CD4-positive, CD25-positive, alpha-beta regulatory T cell (primary cell): ENCODE data around the gene MESD. TPM values are rescaled to one million over a fixed set of nuclear protein-coding genes. Genes with fewer than 3 reads are reported as not detected.

Source experiments
- ATAC-seq, 2 donors: fragments of 150-1000 bp; cut with Tn5 transposase; one replicate each; pipeline ENCODE4 v1.10.0; 2021; ENCODE audit warnings: low read depth in 2 of 2, moderate number of reproducible peaks in 2 of 2, moderate library complexity in 1 of 2
- DNase-seq, 3 donors: peaks; one replicate each; pipeline versions ENCODE4 v3.0.0 to v3.0.0-alpha.2; 2012 to 2022; ENCODE audit warnings: mixed read lengths in 1 of 3
- H3K27ac ChIP-seq: one replicate; pipeline ENCODE4 v1.7.0; 2013; ENCODE audit warnings: mild to moderate bottlenecking, low read length; ENCODE audit not compliant: insufficient read depth, poor library complexity, severe bottlenecking
- H3K27me3 ChIP-seq: one replicate; pipeline ENCODE4 v1.7.0; 2013; ENCODE audit warnings: low read length; ENCODE audit not compliant: control insufficient read depth, insufficient read depth
- H3K36me3 ChIP-seq: one replicate; pipeline ENCODE4 v1.7.0; 2013; ENCODE audit warnings: mild to moderate bottlenecking, low read length, moderate library complexity; ENCODE audit not compliant: control insufficient read depth, insufficient read depth
- H3K4me1 ChIP-seq: 2 replicates; pipeline ENCODE4 v1.7.0; 2013; ENCODE audit warnings: mild to moderate bottlenecking, low read length; ENCODE audit not compliant: insufficient read depth, control insufficient read depth, poor library complexity, severe bottlenecking
- H3K4me3 ChIP-seq: one replicate; pipeline ENCODE4 v1.7.0; 2013; ENCODE audit warnings: low read depth, mild to moderate bottlenecking, low read length, moderate library complexity
- H3K9me3 ChIP-seq, 2 experiments: 1 replicate in 1 of 2; 2 replicates in 1 of 2; pipeline ENCODE4 v1.7.0; 2013; ENCODE audit warnings: low read length in 2 of 2, mild to moderate bottlenecking in 1 of 2, moderate library complexity in 1 of 2; ENCODE audit not compliant: control insufficient read depth in 2 of 2
- H3K27ac Mint-ChIP-seq, 3 donors: one replicate each; pipeline ENCODE4 v1.8.0; 2020 to 2022; ENCODE audit warnings: mild to moderate bottlenecking in 3 of 3, mixed read lengths in 3 of 3, moderate library complexity in 2 of 3
- H3K27me3 Mint-ChIP-seq: one replicate; pipeline ENCODE4 v1.8.0; 2022; ENCODE audit warnings: mild to moderate bottlenecking, mixed read lengths
- H3K36me3 Mint-ChIP-seq: one replicate; pipeline ENCODE4 v1.8.0; 2020; ENCODE audit warnings: mixed read lengths
- H3K4me1 Mint-ChIP-seq, 4 donors: one replicate each; pipeline ENCODE4 v1.8.0; 2020 to 2022; ENCODE audit warnings: mixed read lengths in 4 of 4, mild to moderate bottlenecking in 1 of 4
- H3K4me3 Mint-ChIP-seq, 4 donors: one replicate each; pipeline ENCODE4 v1.8.0; 2020 to 2022; ENCODE audit warnings: mild to moderate bottlenecking in 4 of 4, mixed read lengths in 4 of 4, moderate library complexity in 3 of 4
- H3K9me3 Mint-ChIP-seq, 7 donors: one replicate each; pipeline ENCODE4 v1.8.0; 2020 to 2022; ENCODE audit warnings: mixed read lengths in 7 of 7, mild to moderate bottlenecking in 3 of 7, moderate library complexity in 2 of 7
- polyA plus RNA-seq, 4 donors: library from polyadenylated mRNA; unstranded; fragments of 300-500 nt; fragmentation: Illumina TruSeq; gene quantifications; one replicate each; pipeline ENCODE4 v1.2.3, GENCODE V29; 2021
- total RNA-seq: library from RNA; stranded (reverse); gene quantifications from one replicate; pipeline ENCODE4 v1.2.3, GENCODE V29; 2022

Gene MESD
- total and polyA plus RNA-seq, 5 donors from 2014 or later, result 18.4 to 34.1 (median 29.7) TPM

DNA sequence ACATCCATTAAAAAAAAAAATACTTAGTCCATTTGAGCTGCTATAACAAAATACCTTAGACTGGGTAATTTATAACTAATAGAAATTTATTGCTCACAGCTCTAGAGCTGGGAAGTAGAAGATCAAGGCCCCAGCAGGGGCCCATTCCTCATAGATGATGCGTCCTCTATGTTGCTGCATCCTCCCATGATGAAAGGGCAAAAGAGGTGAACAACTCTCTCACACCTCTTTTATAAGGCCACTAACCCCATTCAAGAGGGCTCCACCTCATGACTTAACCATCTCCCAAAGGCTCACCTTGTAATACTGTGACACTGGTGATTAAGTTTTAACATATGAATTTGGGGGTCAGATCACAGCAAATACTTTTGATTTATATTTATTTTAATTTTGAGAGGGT lies 8.1 kb upstream of the MESD start:
- no peaks in the 10 kb centered on the region for H3K27me3 ChIP-seq
- H3K27ac Mint-ChIP-seq, result peak overlapping the region in 2 of 3 donors; percentile 17 to 88
- peak overlapping the region in 2 of 4 donors; percentile 57 to 88 for H3K4me3 Mint-ChIP-seq
- no peaks in the 10 kb centered on the region for H3K27me3 Mint-ChIP-seq
- no peak overlapping the region for H3K4me3 ChIP-seq
- H3K4me1 ChIP-seq, result peaks cover 29% of the 10 kb centered on the region
- H3K36me3 ChIP-seq, result no peaks in the 10 kb centered on the region
- peaks cover 16 to 41% (median 22%) of the 10 kb centered on the region in 4 donors for H3K4me1 Mint-ChIP-seq
- peaks cover 0 to 3% of the 10 kb centered on the region in 2 experiments for H3K9me3 ChIP-seq
- H3K27ac ChIP-seq, result peak overlapping the region; percentile 61
- DNase-seq (no peak), ATAC-seq (no peak)
- no peaks in the 10 kb centered on the region for H3K36me3 Mint-ChIP-seq
- H3K9me3 Mint-ChIP-seq, result peaks cover 0 to 8% (median 0%) of the 10 kb centered on the region in 7 donors

DNA sequence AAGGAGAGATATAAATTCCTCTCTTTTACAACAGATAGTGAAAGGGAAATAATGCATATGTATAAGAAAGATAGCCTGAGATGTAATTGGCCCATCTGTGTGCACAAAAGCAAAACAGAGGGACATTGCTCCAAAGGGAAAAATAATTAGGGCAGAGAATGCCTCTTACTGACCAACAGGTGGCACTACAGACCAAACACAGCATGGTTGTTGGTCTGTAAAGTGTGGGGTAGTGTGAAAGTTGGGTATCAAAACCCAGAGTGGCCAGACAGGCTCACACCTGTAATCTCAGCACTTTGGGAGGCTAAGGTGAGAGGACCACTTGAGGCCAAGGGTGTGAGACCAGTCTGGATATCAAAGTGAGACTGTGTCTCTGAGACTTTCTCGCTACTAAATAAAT lies 6.6 kb upstream of the MESD start:
- H3K36me3 Mint-ChIP-seq, result no peaks in the 10 kb centered on the region
- peak in 1 of 3 donors; percentile 63 for DNase-seq
- peak overlapping the region in 1 of 4 donors; percentile 33 for H3K4me3 Mint-ChIP-seq
- no peaks in the 10 kb centered on the region for H3K36me3 ChIP-seq
- peaks cover 0 to 8% (median 0%) of the 10 kb centered on the region in 7 donors for H3K9me3 Mint-ChIP-seq
- peaks cover 23 to 51% (median 30%) of the 10 kb centered on the region in 4 donors for H3K4me1 Mint-ChIP-seq
- peaks cover 0 to 3% of the 10 kb centered on the region in 2 experiments for H3K9me3 ChIP-seq
- H3K4me1 ChIP-seq, result peaks cover 29% of the 10 kb centered on the region
- H3K27me3 Mint-ChIP-seq, result no peaks in the 10 kb centered on the region
- no peak overlapping the region for H3K27ac ChIP-seq
- no peak for ATAC-seq
- H3K4me3 ChIP-seq, result no peak overlapping the region
- peak overlapping the region in 1 of 3 donors; percentile 17 for H3K27ac Mint-ChIP-seq
- no peaks in the 10 kb centered on the region for H3K27me3 ChIP-seq

DNA sequence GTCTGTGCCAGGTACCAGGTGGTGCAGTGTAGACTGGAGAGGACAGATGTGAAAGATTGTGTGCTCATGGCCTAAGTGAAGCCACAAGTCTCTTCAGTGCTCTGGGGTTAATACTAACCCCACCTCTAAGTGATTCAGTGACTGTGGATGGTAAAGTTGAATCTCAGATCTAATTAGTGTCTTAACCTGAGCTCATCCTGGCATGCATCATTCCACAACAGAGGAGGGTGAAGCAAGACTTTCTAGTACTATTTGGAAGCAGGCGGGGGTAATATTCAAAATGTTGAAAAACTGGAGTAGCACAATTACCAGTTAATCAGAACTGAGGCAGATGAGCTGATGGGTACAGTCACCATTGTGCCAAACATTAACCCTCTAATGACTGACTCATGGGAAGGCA lies 2.8 kb upstream of the MESD start:
- Mint-ChIP-seq H3K36me3 (peaks cover 6% of the 10 kb centered on the region), H3K9me3 (peaks cover 0 to 8% (median 0%) of the 10 kb centered on the region in 7 donors), H3K4me3 (peak overlapping the region in 1 of 4 donors; percentile 70), H3K27ac (peak overlapping the region in 1 of 3 donors; percentile 27), H3K4me1 (peaks cover 28 to 61% (median 36%) of the 10 kb centered on the region in 4 donors), H3K27me3 (no peaks in the 10 kb centered on the region)
- DNase-seq (no peak), ATAC-seq (no peak)
- H3K9me3 ChIP-seq, result peaks cover 0 to 3% of the 10 kb centered on the region in 2 experiments
- no peaks in the 10 kb centered on the region for H3K27me3 ChIP-seq
- H3K27ac ChIP-seq, result no peak overlapping the region
- no peaks in the 10 kb centered on the region for H3K36me3 ChIP-seq
- H3K4me1 ChIP-seq, result peaks cover 39% of the 10 kb centered on the region
- H3K4me3 ChIP-seq, result no peak overlapping the region

DNA sequence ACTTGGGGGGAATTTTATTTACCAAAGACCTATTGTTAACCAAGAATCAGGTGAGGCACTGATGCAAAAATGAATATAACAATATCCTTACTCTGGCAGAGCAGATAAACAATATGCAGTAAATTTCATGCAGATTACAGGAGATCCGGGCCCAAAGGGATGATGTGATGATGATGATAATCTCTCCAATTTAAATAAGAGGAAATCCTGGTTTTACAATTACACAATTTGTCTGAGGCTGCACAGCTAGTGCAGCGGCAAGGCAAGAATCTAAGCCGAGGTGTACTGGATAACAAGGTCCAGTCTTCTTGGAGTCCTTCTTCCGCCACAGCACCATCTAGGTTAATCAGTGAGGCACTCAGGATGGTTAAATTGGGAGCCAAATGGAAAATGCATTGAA lies 2.4 kb upstream of the MESD start:
- peaks cover 28 to 60% (median 39%) of the 10 kb centered on the region in 4 donors for H3K4me1 Mint-ChIP-seq
- no peak for ATAC-seq
- peaks cover 0 to 5% (median 0%) of the 10 kb centered on the region in 7 donors for H3K9me3 Mint-ChIP-seq
- Histone ChIP-seq H3K9me3 (peaks cover 0 to 3% of the 10 kb centered on the region in 2 experiments), H3K4me3 (no peak overlapping the region), H3K27me3 (no peaks in the 10 kb centered on the region), H3K4me1 (peaks cover 44% of the 10 kb centered on the region), H3K36me3 (no peaks in the 10 kb centered on the region), H3K27ac (no peak overlapping the region)
- H3K36me3 Mint-ChIP-seq, result peaks cover 6% of the 10 kb centered on the region
- H3K4me3 Mint-ChIP-seq, result peak overlapping the region in 2 of 4 donors; percentile 70 to 99
- no peak for DNase-seq
- H3K27me3 Mint-ChIP-seq, result no peaks in the 10 kb centered on the region
- H3K27ac Mint-ChIP-seq, result peak overlapping the region in 2 of 3 donors; percentile 27 to 99

DNA sequence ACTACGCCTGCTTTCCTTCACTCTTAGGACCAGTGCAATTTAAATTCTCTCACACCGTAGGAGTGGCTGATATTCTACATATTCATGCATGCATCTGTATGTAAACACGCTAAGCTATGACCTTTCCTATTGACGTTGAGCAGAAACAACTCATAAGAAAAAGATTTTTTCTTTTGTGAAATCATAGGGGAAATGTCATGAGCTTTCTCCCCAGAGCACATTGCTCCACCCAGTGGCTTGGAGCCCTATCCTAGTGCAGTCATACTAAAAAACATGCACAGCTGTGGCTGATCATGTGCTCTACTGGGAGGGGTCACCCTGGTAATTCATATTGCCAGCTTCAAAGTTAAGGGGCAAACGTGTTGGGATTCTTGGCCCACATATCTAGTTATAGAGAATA lies 1.8 kb upstream of the MESD start:
- H3K4me1 Mint-ChIP-seq, result peaks cover 28 to 64% (median 45%) of the 10 kb centered on the region in 4 donors
- ATAC-seq, result no peak
- Histone ChIP-seq H3K27ac (no peak overlapping the region), H3K27me3 (no peaks in the 10 kb centered on the region), H3K4me1 (peaks cover 50% of the 10 kb centered on the region), H3K36me3 (no peaks in the 10 kb centered on the region), H3K9me3 (peaks cover 0 to 3% of the 10 kb centered on the region in 2 experiments), H3K4me3 (peak overlapping the region; percentile 22)
- peak in 2 of 3 donors; percentile 23 to 88 for DNase-seq
- H3K9me3 Mint-ChIP-seq, result peaks cover 0 to 5% (median 0%) of the 10 kb centered on the region in 7 donors
- no peaks in the 10 kb centered on the region for H3K27me3 Mint-ChIP-seq
- peak overlapping the region; percentile 45 to 99 (median 63) for H3K4me3 Mint-ChIP-seq
- H3K27ac Mint-ChIP-seq, result peak overlapping the region; percentile 10 to 99 (median 81)
- peaks cover 6% of the 10 kb centered on the region for H3K36me3 Mint-ChIP-seq

DNA sequence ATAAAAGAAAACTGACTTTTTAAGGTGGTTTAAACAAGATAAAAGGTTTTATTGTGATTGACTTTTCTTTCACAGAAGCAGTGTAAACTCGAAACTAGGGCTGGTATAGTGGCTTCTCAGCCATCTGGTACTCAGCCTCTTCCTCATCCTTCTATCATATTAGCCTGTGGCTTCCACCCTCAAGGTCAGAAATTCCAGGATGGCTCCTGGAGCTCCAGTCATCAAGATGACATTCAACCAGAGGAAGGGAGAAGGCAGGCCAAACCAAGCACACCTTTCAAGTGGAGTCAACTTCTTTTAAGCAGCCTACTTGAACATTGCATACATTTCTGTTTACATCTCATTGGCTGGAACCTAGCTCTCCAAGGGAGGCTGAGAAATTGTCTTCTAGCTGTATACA lies 1.3 kb upstream of the MESD start:
- peak overlapping the region; percentile 22 for H3K4me3 ChIP-seq
- Mint-ChIP-seq H3K4me1 (peaks cover 31 to 65% (median 46%) of the 10 kb centered on the region in 4 donors), H3K27ac (peak overlapping the region; percentile 10 to 99 (median 81)), H3K36me3 (peaks cover 9% of the 10 kb centered on the region), H3K4me3 (peak overlapping the region; percentile 56 to 99 (median 84)), H3K27me3 (no peaks in the 10 kb centered on the region), H3K9me3 (peaks cover 0 to 2% (median 0%) of the 10 kb centered on the region in 7 donors)
- peak overlapping the region; percentile 82 for H3K27ac ChIP-seq
- no peak for ATAC-seq
- no peaks in the 10 kb centered on the region for H3K36me3 ChIP-seq
- no peaks in the 10 kb centered on the region for H3K27me3 ChIP-seq
- H3K9me3 ChIP-seq, result no peaks in the 10 kb centered on the region
- peak in 1 of 3 donors; percentile 51 for DNase-seq
- H3K4me1 ChIP-seq, result peaks cover 51% of the 10 kb centered on the region

DNA sequence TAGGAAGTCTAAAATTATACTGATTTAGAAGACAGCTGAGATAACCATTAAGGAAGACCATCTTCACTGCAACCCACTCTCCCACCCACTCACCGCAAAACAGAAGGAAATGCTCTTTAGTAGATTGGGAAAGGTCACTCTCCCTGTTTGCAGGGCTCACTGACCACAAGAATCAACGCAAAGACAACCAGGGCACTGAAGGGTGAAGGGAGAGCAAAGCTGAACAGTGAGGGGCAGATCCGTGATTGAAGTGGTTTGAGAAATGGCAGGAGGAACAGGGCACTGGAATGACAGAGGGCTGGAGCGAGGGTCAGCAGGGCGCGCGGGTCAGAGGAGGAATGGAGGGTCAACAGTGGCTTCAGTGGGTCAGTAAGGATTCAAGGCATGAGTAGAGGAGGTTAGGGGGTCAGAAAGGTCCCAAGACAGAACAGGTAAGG lies 520 bp downstream of the MESD start:
- Mint-ChIP-seq H3K27me3 (no peaks in the 10 kb centered on the region), H3K9me3 (no peaks in the 10 kb centered on the region), H3K27ac (peak overlapping the region; percentile 99 to 100 (median 99)), H3K4me1 (peaks cover 42 to 76% (median 59%) of the 10 kb centered on the region in 4 donors), H3K4me3 (peak overlapping the region; percentile 97 to 99 (median 99)), H3K36me3 (peaks cover 12% of the 10 kb centered on the region)
- Histone ChIP-seq H3K4me1 (peaks cover 56% of the 10 kb centered on the region), H3K27me3 (no peaks in the 10 kb centered on the region), H3K4me3 (peak overlapping the region; percentile 97), H3K9me3 (no peaks in the 10 kb centered on the region), H3K27ac (peak overlapping the region; percentile 82), H3K36me3 (peaks cover 5% of the 10 kb centered on the region)
- ATAC-seq, result no peak
- DNase-seq, result no peak
